IPS-18c (cell line): ENCODE results near the gene GAL3ST2.
"Not testable (repeated sequence)": the region's sequence is repeated elsewhere in the genome, so short reads cannot be mapped to it uniquely, and the experiment has no call there.

ENCODE experiments used
- H3K4me3 ChIP-seq: 2 replicates; pipeline ENCODE4 v1.7.0; 2013; ENCODE audit warnings: low read depth, mild to moderate bottlenecking, low read length, moderate library complexity; ENCODE audit not compliant: insufficient read depth
- H3K9me3 ChIP-seq: one replicate; pipeline ENCODE4 v1.6.1; 2013; ENCODE audit warnings: mild to moderate bottlenecking, low read length, moderate library complexity; ENCODE audit not compliant: control insufficient read depth, insufficient read depth

The GAL3ST2 gene

DNA sequence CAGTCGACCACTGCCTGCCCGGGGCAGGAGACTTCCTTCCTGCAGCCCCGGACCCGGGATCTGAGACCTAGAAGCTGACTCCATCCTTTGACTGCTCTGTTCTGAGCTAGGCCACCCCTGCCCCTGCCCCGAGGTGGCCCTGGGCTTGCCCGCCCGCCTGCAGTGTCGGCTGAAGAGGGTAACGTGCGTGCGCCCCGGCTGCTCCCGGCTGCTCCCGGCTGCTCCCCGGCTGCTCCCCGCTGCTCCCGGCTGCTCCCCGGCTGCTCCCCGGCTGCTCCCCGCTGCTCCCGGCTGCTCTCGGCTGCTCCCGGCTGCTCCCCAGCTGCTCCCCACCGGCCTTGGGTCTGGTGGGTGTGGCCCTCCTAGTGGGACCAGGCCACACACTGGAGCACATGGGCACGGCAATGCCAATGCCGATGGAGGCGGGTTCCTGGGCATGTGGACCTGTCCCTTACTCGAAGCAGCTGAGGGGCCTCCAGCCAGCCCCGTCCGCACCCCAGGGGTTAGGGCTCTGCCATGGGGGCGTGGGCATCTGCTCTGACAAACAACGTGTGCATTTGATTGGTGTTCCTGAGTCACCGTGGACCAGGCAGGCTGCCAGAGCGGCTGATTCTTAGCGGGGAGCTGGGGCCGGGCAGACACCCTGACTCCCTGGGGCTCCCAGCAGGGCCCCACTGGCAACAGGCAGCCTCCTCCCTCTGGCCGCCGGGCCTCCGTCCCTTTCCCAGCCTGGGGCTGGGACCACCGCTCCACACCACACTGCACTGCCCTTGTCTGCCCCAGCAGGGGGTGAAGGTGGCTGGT lies 2.0 kb upstream of the GAL3ST2 start:
- H3K4me3 ChIP-seq, result no peak overlapping the region
- no peaks in the 10 kb centered on the region for H3K9me3 ChIP-seq

DNA sequence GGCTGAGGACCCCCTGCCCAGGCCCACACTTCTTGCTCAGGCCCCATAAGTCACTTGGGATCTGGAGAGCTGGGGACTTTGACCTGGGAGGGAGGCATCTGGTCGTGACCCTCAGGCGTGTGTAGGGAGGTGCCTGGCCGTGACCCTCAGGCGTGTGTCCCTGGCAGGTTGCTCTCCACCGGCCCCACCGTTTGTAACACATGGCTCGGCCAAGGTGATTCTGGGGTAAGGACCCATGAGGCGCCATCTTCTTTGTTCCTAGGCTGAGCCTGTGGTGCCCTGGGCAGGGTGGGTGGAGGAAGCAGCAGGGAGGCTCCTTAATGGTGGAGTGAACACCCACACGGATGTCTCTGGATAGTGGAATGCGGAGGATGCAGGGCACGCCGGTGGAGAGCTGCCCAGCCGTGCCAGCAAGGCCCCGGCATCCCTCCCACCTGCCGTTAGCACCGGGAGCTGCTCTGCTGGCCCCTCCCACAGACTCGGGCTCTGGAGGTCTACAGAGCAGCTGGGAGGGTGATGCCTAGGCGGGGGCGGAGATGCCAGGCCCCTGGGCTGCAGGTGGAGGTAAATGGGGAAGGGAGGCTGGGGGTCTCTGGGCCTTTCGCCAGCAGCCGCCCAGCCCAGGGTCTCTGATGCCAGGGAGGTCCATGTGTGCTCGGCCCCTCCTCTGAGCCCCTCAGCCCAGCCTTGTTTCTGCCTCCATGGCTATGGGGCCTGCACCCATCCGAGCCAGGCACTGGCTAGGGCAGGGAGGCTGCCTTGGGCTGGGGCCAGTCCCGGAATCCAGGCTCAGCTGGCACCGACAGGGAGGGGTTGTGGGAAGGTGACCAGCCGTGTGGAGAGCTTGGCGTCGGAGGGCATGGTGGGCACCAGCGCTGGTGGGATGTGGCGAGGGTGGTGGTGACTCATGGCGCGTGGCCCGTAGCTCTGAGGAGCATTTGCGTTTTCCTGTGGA lies 1.1 kb upstream of the GAL3ST2 start:
- no peak overlapping the region for H3K4me3 ChIP-seq
- H3K9me3 ChIP-seq, result peaks cover 2% of the 10 kb centered on the region

DNA sequence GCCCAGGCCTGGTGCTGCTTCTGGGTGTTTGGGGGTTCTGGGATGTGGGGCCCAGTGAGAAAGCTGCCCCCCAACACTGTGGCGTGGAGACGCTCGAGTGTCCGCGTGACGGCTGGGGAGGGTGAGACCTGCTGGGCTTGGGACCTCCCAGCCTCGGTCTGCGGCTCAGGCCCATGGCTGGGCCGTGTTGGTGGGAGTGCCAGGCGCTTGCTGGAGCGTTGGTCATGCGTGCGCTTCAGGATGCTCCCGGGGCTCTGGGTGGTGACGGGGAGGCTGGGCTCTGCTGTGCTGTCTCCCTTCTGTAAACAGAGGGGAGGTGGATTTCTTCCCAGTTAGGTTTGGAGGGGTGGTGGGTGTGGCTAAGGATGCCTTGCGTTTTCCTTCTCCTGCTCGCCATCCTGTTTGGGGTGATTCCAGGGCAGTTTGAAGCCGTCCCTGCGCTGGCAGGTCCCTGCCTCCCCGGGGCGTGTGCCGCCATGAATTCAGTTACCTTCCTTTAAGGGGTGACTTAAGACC lies 606 bp downstream of the GAL3ST2 start:
- Histone ChIP-seq H3K9me3 (peaks cover 2% of the 10 kb centered on the region), H3K4me3 (no peak overlapping the region)

DNA sequence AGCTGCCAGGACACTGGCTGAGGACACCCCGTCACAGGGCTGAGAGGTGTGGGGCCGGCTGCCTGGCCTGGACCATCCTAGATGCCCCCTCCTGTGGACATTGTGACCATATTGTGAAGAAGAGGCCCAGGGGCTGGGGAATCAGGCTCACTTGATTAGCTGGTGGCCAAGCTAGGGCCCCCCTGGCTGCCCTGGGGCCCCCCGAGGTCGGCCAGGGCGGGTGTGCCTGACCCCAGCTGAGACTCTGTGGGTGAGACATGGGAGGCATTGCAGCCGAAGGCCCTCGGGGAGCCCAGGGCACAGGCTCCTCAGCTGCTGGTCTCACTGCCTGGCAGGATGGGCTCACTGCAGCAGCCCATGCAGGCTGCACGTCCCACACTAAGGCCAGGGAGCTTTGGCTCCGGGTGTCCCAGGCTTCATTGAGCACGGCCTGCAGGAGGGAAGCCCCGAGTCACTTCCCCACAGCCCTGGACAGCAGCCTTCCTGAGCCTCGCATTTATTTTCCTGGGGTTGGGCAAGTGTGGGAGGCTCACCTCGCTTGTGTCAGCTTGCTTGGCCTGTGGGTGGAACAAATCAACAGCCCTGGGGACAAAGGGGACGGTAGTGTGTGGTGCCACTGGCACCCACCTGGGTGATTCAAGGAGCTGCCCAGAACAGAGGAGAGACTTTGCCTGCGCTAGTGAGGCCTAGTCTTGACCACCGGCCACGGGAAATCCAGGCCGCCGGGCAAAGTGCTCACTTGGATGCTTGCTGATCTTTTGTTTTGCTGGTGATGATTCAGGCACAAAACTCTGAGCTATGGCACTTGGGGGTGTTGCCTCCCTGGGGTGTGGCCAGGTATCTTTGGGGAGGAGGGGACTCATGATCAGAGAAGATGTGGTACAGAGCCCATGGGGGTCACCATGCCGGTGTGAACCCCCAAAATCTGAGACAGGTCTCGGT lies 1.3 kb downstream of the GAL3ST2 start:
- H3K4me3 ChIP-seq, result no peak overlapping the region; the same call in 1 of the 2 replicates
- H3K9me3 ChIP-seq, result peaks cover 2% of the 10 kb centered on the region

DNA sequence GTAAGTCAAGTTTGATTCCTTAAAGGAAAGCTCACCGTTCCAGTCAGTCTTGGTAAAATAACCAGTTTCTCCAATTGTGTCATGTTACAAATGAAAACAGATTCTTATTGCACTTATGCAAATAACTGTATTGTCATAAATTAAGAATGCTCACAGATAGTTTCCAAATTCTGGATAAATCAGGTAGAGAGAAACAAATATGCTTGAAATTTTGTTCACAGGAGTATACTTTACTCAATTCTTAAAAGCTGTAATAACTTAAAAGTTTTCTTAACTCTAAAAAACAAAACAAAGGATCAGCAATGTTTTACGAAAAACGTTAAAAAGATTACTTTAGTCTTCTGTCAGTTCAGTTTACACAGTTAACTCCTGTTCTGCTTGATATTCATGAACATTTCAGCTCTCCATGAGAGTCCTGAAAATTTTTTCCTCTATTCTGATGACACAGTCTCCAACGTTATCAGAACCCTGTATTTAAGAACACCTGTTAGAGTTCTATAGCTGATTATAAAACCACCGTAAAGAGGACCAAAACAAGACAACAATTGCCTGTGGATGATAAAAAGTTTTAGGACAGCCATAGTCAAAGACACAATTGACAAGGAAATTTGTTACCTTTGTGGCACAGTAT lies 4.4 kb downstream of the GAL3ST2 start:
- Histone ChIP-seq H3K9me3 (peaks cover 4% of the 10 kb centered on the region), H3K4me3 (no peak overlapping the region)

DNA sequence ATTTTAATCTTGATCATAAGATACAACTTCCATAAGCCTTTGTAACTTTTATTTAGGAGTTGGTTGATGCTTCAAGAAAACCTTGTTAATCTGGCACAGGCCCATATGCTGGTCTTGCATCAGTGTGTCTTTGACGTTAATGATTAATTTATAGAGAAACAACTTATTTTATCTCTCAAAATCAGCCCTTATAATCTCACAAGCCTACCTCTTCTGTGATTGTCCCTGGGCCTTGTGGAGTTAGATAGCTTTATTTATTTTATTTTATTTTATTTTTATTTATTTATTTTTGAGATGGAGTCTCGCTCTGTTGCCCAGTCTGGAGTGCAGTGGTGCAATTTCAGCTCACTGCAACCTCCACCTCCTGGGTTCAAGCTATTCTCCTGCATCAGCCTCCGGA lies 5.4 kb downstream of the GAL3ST2 start:
- H3K9me3 ChIP-seq, H3K4me3 ChIP-seq: not testable (repeated sequence)

DNA sequence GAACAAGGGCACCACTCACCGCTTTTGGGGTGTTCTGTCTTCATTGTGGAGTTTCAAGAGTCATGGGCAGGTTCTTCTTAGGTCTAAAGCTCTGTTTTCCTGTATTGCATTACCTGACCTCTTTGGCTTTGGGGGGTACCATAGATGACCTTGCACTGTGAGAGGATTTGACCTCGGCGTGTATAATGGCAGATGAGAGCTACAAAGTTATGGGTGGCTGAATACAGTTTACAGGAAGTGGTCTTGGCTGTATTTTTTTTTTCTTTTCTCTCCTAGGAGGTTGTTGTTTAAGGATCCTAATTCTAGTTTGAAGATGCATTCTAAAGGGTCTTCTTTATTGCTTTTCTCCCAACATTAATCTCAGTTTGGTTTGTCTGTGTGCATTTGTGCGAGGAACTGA lies 11.5 kb downstream of the GAL3ST2 start:
- Histone ChIP-seq H3K9me3 (peaks cover 2% of the 10 kb centered on the region), H3K4me3 (no peak overlapping the region)

DNA sequence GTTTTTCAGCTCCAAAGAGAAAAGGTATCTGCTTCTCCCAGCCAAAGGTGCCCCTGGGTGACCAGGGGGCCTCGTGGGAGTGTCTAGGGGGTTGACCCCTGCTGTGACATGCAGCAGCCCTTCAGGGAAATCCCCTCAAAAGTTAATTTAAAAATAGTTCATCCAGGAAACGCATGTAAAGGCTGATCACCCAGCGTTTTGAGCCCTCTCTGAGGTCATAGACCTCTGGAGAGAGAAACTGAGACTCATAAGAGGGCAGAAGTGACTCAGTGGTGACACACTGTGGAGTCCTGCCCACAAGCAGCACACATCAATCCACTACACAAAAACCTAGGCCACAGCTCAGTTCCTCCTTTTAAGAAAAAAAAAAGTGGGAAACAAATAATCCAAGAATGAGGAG lies 11.9 kb downstream of the GAL3ST2 start:
- Histone ChIP-seq H3K4me3 (no peak overlapping the region), H3K9me3 (peaks cover 2% of the 10 kb centered on the region)

DNA sequence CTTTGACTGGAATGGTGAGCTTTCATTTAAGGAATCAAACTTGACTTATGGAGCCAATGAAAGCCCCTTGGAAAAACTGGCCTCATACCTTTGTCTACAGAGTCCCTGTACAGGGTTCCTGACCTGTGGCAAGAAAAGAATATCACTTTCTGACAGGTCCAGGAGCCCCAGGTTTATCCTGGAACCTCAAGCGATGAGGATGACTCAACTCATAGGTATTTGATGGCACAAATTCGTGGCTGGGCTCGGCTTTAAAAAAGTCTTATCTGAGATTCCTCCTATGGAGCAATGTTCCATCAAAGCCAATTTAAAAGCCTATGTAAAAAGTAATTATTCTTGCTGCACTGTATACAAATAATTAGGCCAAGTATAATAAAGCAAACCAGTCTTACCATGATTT lies 14.8 kb downstream of the GAL3ST2 start:
- H3K4me3 ChIP-seq, H3K9me3 ChIP-seq: not testable (repeated sequence)

DNA sequence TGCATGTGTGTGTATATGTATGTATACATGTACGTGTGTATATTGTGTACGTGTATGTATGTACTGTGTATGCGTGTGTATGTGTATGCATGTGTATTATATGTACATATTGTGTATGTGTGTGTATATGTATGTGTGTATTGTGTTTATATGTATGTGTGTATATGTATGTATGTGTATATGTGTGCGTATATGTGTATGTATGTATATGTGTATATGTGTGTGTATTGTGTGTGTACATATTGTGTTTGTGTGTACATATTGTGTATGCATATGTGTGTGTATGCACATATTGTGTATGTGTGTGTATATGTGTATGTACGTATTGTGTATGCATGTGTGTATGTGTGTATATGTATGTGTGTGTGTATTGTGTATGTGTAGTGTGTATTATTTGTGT lies 16.8 kb downstream of the GAL3ST2 start:
- H3K9me3 ChIP-seq, result no peaks in the 10 kb centered on the region
- no peak overlapping the region for H3K4me3 ChIP-seq

DNA sequence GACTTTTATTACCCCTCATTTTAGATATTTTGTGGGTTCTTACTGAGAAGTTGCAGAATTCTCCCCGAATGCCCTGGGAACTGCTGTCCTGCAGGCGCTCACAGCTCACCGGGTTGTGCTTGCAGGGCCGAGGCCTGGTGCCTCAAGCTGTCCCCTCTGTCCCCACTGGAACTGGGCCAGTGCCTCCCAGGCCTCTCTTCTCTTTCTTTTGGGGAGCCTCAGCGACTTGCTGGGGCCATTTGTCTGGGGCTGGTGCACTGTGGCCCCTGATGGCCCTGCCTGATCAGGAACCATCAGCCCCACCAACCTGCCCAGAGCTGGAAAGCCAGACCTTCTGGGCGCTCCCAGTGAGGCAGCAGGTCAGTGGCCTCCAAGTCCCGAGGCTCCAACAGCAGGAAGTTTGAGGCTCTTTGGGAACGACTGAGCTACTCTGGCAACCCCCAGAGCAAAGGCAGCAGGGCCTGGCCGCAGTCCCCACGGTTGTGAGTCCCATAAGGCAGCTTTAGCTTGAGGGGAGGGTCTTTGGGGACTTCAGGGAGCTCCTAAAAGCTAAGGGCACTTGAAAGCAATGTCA lies 17.7 kb downstream of the GAL3ST2 start:
- no peak overlapping the region for H3K4me3 ChIP-seq
- H3K9me3 ChIP-seq, result no peaks in the 10 kb centered on the region

DNA sequence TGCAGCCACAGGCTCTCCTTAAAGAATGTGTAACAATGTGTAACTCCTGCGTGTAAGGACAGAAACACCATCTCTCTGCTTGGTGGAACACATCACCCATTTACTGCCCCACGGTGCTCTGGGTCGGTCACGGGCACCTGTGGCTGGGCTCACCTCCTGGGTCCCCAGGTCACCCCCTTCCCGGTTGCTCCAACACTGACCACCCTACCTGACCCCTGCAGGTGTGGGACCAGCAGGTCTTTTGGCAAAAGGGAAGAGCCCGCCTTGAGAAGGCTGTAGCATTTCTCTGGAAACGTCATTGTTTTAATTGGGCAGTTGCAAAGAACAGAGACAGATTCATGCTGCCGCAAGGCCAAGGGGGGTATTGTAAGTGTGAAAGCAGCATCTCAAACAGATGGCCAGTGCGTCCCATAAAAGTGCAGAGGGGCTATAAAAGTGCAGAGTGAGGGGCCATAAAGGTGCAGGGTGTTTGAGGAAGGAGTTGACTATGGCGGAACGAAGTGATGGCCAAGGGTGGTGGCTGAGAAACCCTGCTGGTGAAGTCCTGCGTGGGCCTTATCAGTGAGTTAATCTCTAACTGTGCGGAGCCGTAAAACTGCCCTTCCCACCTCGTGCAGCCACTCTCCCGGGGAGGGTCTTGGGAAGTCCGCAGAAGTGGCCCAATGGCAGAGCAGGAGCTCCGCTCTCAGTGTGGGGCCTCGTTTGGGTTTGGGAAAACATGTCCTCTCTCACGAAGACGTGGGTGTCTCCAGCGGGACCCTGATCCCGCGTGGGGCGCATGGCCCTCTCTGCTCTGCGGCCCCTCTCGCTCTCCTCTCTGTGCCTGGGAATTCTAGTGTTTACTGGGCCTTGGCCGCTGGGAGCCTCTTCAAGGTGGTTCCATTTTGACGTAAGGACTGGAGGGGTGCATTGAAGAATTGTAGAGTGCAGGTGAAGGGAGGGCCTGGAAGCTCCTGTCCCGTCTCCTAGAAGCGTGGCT lies 18.7 kb downstream of the GAL3ST2 start:
- H3K4me3 ChIP-seq, result no peak overlapping the region
- H3K9me3 ChIP-seq, result no peaks in the 10 kb centered on the region

DNA sequence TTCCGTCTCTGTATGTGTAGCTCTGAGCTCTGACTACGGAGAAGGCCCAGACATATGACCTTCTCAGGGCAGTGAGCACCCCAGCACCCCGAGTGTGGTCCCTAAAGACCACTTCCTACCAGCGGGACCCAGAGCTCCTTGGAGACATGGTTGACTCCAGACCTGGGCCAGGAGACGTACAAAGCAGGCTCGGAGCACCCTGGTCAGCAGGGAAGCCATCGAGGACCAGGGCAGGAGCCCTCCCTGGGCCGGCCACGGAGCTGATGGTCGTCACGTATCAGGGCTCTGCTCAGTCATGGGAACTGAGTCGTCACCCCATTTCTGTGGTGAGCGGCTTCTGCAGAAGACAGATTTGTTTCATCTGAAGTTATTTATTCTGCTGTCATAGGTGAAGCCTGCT lies 19.6 kb downstream of the GAL3ST2 start:
- H3K9me3 ChIP-seq, result no peaks in the 10 kb centered on the region
- no peak overlapping the region for H3K4me3 ChIP-seq

DNA sequence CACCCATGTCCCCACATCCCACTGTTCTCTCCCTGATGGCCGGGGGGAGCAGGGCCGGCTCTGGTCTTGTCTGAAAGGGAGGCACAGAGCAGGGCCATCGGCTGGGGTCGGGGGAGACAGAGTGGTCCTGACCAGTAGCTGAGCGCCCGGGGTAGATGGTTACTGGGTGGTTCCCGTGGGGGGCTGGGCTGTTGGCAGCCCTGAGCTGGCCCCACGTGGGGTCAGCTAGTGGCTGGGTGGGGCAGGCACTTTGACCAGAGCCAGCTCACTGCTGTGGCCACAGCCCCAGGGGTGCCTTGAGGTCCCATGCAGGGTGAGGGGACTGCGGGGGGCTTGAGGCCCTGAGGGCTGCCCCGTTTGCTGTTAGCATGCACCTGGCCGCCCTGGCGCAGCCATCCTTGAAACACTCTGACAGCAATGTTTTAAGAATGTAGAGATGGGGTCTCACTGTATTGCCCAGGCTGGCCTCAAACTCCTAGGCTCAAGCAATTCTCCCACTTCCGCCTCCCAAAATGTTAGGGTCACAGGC lies 20.1 kb downstream of the GAL3ST2 start:
- H3K4me3 ChIP-seq, result no peak overlapping the region
- H3K9me3 ChIP-seq, result no peaks in the 10 kb centered on the region

DNA sequence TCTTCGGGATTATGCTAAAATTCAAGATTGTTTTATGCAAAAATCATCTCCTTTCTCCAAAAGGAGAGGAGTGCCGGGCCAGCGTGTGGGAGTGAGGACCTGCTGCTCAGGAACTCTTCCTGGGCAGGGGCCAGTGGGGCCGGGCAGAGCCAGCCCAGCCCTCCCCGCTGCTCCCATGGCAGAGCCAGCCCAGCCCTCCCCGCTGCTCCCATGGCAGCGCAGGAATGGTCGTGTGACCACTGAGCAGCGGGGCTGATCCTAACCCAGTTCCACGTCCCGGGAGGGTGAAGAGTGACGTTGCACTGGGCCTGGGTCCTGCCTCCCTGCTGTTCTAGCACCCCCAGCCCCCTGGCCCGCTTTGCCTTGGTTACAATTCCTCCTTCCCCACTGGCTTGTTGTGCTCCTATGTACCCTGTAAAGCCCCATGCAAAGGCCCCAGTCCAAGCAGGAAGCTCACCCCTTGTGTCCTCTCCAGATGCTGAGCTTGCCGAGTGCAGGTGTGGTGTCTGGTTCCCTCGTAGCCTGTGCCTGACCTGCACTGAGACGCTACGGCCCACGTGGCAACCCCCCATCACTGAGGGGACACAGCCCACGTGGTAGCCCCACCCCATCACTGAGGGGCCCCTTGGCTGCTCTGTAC lies 20.9 kb downstream of the GAL3ST2 start:
- no peak overlapping the region for H3K4me3 ChIP-seq
- no peaks in the 10 kb centered on the region for H3K9me3 ChIP-seq
